ENCODE results near the gene DPEP2NB.
"Not testable (repeated sequence)": the region's sequence is repeated elsewhere in the genome, so short reads cannot be mapped to it uniquely, and the experiment has no call there.

Gene DPEP2NB

DNA sequence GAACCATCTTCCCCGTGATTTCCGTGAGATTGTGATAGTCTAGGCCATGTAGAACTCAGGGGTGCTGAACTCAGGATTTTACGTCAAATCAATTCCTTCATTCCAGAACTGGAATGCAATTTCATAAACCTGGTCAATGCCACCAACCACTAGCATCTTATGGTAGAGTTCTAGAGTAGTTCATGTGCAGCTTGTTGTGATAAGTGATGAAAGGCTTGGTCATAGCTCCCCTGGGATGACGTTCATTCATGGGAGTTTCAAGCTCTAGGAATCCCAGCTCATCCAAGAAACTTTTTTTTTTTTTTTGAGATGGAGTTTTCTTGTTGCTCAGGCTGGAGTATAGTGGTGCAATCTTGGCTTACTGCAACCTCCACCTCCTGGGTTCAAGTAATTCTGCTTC, 12.7 kb downstream of the DPEP2NB start:
- TF ChIP-seq, protein P1, sequence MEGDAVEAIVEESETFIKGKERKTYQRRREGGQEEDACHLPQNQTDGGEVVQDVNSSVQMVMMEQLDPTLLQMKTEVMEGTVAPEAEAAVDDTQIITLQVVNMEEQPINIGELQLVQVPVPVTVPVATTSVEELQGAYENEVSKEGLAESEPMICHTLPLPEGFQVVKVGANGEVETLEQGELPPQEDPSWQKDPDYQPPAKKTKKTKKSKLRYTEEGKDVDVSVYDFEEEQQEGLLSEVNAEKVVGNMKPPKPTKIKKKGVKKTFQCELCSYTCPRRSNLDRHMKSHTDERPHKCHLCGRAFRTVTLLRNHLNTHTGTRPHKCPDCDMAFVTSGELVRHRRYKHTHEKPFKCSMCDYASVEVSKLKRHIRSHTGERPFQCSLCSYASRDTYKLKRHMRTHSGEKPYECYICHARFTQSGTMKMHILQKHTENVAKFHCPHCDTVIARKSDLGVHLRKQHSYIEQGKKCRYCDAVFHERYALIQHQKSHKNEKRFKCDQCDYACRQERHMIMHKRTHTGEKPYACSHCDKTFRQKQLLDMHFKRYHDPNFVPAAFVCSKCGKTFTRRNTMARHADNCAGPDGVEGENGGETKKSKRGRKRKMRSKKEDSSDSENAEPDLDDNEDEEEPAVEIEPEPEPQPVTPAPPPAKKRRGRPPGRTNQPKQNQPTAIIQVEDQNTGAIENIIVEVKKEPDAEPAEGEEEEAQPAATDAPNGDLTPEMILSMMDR (IDR thresholded peaks at IDR 0.05; ENCODE audit: low read depth, low read length, missing control alignments) = no peak
- no peak overlapping the region for H3K4me3 ChIP-seq (replicated peaks; ENCODE audit: low read depth, low read length)
- DNase-seq (ENCODE audit: extremely low read depth, low read depth) = no peak

DNA sequence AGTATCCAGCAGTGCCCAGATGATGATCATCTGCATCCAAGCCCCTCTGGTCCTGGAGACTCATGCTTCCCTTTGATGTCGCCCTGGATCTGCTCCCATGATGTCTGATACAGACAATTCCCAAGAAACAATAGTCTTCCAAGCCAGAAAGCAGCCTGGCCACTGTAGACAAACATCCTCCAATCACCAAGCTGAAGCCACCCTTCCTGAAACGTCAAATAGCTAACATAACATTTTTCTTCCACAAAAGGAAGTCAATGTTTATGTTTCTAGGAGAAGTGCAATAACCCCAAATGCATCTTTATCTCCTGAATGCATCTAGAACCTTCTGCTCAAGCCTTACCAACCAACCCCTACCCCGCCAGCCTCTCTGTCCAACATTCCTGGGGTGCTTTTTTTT, 15.3 kb downstream of the DPEP2NB start:
- TF ChIP-seq, protein P1 (IDR thresholded peaks at IDR 0.05; ENCODE audit: low read depth, low read length, missing control alignments) = no peak
- no peak for DNase-seq (ENCODE audit: extremely low read depth, low read depth)
- H3K4me3 ChIP-seq (replicated peaks; ENCODE audit: low read depth, low read length) = no peak overlapping the region

DNA sequence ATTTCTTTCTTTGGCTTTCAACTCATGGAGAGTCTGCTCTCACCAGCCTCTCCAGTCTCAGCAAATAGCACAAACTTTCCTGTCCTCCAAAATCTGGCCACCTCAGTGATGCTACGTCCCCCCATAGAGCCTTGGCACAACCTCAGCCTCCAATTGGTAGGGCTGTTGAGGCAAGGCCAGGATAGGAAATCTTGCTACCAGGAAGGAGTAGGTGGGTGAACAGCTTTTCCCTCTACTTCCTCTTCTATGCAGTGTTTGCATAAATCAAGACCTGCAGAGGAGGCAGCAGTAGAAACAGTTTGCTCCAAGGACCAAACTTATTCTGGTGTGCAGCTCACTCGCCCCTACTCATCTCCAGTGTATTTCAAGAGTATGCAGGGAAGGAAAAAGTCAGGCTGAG, 15.7 kb downstream of the DPEP2NB start:
- TF ChIP-seq, protein P1 (IDR thresholded peaks at IDR 0.05; ENCODE audit: low read depth, low read length, missing control alignments) = no peak
- no peak overlapping the region for H3K4me3 ChIP-seq (replicated peaks; ENCODE audit: low read depth, low read length)
- no peak for DNase-seq (ENCODE audit: extremely low read depth, low read depth)

DNA sequence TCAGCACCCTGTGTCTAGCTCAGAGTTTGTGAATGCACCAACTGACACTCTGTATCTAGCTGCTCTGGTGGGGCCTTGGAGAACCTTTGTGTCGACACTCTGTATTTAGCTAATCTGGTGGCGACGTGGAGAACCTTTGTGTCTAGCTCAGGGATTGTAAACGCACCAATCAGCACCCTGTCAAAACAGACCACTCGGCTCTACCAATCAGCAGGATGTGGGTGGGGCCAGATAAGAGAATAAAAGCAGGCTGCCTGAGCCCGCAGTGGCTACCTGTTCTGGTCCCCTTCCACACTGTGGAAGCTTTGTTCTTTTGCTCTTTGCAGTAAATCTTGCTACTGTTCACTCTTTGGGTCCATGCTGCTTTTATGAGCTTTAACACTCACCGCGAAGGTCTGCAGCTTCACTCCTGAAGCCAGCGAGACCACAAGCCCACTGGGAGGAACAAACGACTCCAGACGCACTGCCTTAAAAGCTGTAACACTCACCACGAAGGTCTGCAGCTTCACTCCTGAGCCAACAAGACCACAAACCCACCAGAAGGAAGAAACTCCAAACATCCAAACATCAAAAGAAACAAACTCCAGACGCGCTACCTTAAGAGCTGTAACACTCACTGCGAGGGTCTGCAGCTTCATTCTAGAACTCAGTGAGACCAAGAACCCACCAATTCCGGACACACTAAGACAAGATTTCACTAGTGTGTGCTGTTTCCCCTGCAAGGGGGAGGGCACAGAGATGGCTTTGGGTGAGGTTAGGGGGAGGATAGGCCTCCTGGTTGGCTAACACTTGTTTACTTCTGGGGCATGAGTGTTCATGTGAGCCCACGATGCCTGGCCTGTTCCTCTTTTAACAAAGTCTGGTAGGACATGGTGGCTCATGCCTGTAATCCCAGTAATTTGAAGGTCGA, 16.7 kb downstream of the DPEP2NB start, which contains the start of gene DPEP2:
Gene DPEP2 (minus strand): TSS at position 706 of the 910 bp plus-strand sequence. CDS start 6,272 bp downstream, outside the sequence.
- DNase-seq (ENCODE audit: extremely low read depth, low read depth); H3K4me3 ChIP-seq (replicated peaks; ENCODE audit: low read depth, low read length): not testable (repeated sequence)

DNA sequence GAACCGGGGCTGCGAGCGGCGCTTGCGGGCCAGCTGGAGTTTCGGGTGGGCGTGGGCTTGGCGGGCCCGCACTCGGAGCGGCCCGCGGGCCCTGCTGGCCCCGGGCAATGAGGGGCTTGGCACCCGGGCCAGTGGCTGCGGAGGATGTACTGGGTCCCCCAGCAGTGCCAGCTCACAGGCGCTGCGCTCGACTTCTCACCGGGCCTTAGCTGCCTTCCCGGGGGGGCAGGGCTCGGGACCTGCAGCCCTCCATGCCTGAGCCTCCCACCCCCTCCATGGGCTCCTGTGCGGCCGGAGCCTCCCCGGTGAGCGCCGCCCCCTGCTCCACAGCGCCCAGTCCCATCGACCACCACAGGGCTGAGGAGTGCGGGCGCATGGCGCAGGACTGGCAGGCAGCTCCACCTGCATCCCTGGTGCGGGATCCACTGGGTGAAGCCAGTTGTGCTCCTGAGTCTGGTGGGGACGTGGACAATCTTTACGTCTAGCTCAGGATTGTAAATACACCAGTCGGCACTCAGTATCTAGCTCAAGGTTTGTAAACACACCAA, 17.4 kb downstream of the DPEP2NB start:
- not testable (repeated sequence) for DNase-seq (ENCODE audit: extremely low read depth, low read depth); H3K4me3 ChIP-seq (replicated peaks; ENCODE audit: low read depth, low read length)

DNA sequence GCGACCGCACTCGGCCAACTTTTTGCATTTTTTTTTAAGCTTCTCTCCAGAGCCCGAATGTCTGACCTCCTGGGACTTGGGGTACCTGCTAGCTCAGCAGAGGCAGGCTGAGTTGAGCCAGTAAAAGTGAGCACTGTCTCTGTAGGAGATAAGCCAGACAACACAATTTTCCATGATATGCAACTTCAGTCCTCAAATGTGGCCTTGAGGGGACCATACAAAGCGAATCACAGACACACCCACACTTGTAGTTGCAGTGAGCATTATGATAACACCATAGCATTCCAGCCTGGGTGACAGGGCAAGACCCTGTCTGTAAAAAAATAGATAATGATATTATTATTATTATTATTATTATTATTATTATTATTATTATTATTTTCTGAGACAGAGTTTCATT, 19.0 kb downstream of the DPEP2NB start:
- TF ChIP-seq, protein P1 (IDR thresholded peaks at IDR 0.05; ENCODE audit: low read depth, low read length, missing control alignments) = no peak
- H3K4me3 ChIP-seq (replicated peaks; ENCODE audit: low read depth, low read length) = no peak overlapping the region
- DNase-seq (ENCODE audit: extremely low read depth, low read depth) = no peak

DNA sequence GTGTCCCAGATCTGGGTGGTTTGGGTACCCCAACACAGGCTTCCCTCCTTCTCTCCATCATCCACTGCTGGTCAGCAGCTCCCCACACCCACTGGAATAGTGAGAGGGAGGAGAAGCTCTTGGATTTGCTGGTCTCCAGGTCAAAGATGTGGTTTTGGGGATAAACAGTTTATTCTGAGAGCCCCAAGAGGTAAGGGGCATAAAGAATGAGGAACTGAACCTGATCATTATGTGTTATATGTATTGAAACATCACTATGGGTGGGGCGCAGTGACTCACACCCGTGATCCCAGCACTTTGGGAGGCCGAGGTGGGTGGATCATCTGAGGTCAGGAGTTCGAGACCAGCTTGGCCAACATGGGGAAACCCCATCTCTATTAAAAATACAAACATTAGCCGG, 20.3 kb downstream of the DPEP2NB start:
- TF ChIP-seq, protein P1 (IDR thresholded peaks at IDR 0.05; ENCODE audit: low read depth, low read length, missing control alignments) = no peak
- DNase-seq (ENCODE audit: extremely low read depth, low read depth) = no peak

DNA sequence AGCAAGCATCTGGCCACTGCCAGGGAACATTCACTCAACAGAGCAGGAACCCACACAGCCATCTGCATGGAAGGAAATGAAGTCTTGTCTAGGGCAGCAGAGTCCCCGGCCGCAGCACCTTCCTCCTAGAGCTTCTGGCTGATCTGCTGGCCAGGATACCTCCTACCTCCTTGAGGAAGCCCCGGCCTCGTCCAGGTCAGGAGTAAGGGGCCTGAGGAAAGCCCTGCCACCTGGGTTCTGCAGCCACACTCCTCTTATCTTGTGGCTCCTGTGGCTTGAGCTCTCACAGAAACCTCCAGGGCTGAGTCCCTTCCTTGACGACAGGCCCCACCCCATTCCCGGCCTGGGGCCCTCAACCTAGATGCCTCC, 21.7 kb downstream of the DPEP2NB start:
- not testable (repeated sequence) for DNase-seq (ENCODE audit: extremely low read depth, low read depth); H3K4me3 ChIP-seq (replicated peaks; ENCODE audit: low read depth, low read length)

More for the DNA sequence above, 20.3 kb downstream of the DPEP2NB start:
- H3K4me3 ChIP-seq (replicated peaks; ENCODE audit: low read depth, low read length) = no peak overlapping the region

All from HFF-Myc (cell line).